GM10847 (cell line): Measurements from ENCODE around the gene TMEM30B.

Experiments
- POLR2A ChIP-seq: IDR thresholded peaks from 2 replicates; pipeline ENCODE4 v1.6.1; 2011; ENCODE audit not compliant: insufficient read length; ENCODE audit errors: extremely low read depth

Gene TMEM30B

GRCh38 chr14:61231810-61232209, 49.3 kb downstream of the TMEM30B start:
- TF ChIP-seq POLR2A: no peak

GRCh38 chr14:61229981-61230380, 51.2 kb downstream of the TMEM30B start:
- no peak for TF ChIP-seq POLR2A

GRCh38 chr14:61229475-61229888, 51.7 kb downstream of the TMEM30B start:
- TF ChIP-seq POLR2A: no peak

- TF ChIP-seq POLR2A: no peak
Observed at GRCh38 chr14:61227884-61228591, 53.1 kb downstream of the TMEM30B start.
